Upper lobe of right lung (tissue), 1 donor: ENCODE data around the gene PIGU. TPM values are rescaled to one million over a fixed set of nuclear protein-coding genes. Genes with fewer than 3 reads are reported as not detected.

Source experiments
- ATAC-seq: fragments of 200-7000 bp; cut with Tn5 transposase; one replicate; pipeline ENCODE4 v1.9.1; 2020; ENCODE audit warnings: mild to moderate bottlenecking, moderate library complexity
- DNase-seq: peaks from one replicate; pipeline ENCODE4 v3.0.0-alpha.2; 2020
- H3K27ac ChIP-seq: fragments of 200-600 bp; one replicate; pipeline ENCODE4 v1.8.0; 2022
- H3K27me3 ChIP-seq: fragments of 200-600 bp; one replicate; pipeline ENCODE4 v1.8.0; 2022; ENCODE audit warnings: mild to moderate bottlenecking
- H3K36me3 ChIP-seq: fragments of 200-600 bp; one replicate; pipeline ENCODE4 v1.8.0; 2022
- H3K4me1 ChIP-seq: fragments of 200-600 bp; one replicate; pipeline ENCODE4 v1.8.0; 2022
- H3K4me3 ChIP-seq: fragments of 200-600 bp; one replicate; pipeline ENCODE4 v1.8.0; 2022; ENCODE audit warnings: mild to moderate bottlenecking
- H3K9me3 ChIP-seq: fragments of 200-600 bp; one replicate; pipeline ENCODE4 v1.8.0; 2022
- intact Hi-C: fragments of 100-400 bp; cut with DNase I; formaldehyde crosslinking; loops from one replicate; pipeline ENCODE4 v1.11.0; 2022
- total RNA-seq: library from RNA; stranded (reverse); fragmentation: NEBNext Ultra II Directional; extraction: Animal tissue kit (Norgen Biotek cat#: 25700); gene quantifications from one replicate; pipeline ENCODE4 v1.2.1, GENCODE V29; 2021
- TF ChIP-seq, protein P1 (sequence below): fragments of 200-600 bp; IDR thresholded peaks from one replicate; pipeline ENCODE4 v1.8.0; 2022; ENCODE audit warnings: antibody characterized with exemption
- donor health status: DM: no; HTN: yes; CAD: no; lungs with severe emphysema.

Gene PIGU
- total RNA-seq, 1 donor from 2014 or later, result 13.2 TPM

DNA sequence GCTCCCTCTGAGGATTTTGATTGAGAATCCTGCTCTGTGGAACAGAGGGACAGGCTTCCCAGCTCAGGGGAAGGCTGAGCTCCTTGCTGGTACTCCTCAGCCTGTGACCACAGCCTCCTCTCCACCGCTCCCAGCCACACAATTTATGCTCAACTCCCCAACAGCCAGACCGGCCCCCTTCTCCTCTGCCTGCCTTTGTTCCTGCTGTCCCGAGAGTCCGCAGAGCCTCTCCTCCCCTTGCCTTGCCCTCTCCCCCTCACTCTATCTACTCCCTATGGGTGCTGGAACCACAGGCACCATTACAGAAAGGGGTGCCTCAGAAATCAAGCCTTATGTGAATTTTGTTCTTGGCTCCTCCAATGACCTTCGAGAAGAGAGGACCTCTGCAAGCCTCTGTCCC lies 102.5 kb downstream of the PIGU start:
- TF ChIP-seq, protein P1, sequence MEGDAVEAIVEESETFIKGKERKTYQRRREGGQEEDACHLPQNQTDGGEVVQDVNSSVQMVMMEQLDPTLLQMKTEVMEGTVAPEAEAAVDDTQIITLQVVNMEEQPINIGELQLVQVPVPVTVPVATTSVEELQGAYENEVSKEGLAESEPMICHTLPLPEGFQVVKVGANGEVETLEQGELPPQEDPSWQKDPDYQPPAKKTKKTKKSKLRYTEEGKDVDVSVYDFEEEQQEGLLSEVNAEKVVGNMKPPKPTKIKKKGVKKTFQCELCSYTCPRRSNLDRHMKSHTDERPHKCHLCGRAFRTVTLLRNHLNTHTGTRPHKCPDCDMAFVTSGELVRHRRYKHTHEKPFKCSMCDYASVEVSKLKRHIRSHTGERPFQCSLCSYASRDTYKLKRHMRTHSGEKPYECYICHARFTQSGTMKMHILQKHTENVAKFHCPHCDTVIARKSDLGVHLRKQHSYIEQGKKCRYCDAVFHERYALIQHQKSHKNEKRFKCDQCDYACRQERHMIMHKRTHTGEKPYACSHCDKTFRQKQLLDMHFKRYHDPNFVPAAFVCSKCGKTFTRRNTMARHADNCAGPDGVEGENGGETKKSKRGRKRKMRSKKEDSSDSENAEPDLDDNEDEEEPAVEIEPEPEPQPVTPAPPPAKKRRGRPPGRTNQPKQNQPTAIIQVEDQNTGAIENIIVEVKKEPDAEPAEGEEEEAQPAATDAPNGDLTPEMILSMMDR, result no peak
- DNase-seq, result no peak
- intact Hi-C loops, result no loop called here

DNA sequence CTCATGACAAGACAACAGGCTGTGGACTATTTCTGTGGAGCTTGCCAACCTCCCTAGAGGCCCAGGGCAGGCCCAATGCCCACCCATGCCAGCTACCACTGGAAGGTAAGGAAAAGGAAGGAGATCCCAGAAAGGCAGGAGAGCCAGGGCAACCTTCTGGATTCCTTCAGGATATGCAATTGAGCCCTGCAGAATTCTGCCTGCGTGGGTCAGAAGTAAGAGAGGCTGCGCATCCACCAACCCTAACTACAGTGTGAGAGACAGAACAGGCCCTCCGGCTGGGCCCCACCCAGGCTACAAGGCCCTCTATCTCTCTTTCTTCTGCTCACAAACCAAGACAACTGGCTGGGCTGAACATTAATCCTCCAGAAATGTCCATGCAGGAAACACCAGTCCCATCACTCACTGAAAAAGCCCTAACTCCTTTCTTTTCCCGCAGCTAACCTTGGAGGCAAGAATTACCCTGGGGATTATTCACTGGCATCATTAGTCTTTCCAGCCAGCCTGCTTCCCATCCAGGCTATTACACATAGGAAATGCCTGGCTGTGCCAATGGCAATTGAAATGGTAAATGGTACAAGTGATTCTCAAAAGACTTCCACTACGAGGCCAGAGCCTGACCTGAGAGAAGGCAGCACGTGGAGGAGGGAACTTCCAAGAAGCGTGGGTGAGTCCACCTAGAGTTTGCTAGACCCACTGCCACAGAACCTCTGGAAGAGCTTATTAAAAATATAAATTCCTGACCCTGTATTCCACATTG lies 103.2 kb downstream of the PIGU start:
- Histone ChIP-seq H3K4me1 (no peaks in the 10 kb centered on the region), H3K27ac (no peak overlapping the region), H3K36me3 (no peaks in the 10 kb centered on the region), H3K4me3 (no peak overlapping the region), H3K9me3 (no peaks in the 10 kb centered on the region), H3K27me3 (no peaks in the 10 kb centered on the region)
- no peak for DNase-seq
- intact Hi-C loops, result no loop called here
- TF ChIP-seq, protein P1, result no peak
- no peak for ATAC-seq

More for the DNA sequence above, 102.5 kb downstream of the PIGU start:
- Histone ChIP-seq H3K27me3 (no peaks in the 10 kb centered on the region), H3K27ac (no peak overlapping the region), H3K9me3 (no peaks in the 10 kb centered on the region), H3K4me1 (no peaks in the 10 kb centered on the region), H3K36me3 (no peaks in the 10 kb centered on the region), H3K4me3 (no peak overlapping the region)
- ATAC-seq, result no peak

DNA sequence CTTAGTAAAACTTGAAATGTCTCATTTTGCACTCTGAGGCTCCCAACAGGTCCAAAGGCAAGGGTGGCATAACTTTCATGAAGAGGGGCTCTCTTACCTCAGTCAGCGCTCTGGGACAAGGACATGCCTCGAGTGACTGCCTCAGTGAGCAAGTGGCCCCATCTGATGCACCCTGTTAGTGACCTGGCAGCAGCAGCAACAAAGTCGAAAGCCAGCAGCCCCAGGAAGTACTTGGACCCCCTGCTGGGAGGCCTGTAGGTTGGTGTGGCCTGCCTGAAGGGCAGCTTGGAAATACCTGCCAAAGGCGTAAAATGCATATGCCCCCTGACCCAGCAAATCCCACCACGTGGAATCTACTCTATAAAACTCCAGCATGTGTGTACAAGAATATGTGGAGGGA lies 105.1 kb downstream of the PIGU start:
- no peaks in the 10 kb centered on the region for H3K4me1 ChIP-seq
- H3K36me3 ChIP-seq, result no peaks in the 10 kb centered on the region
- no peaks in the 10 kb centered on the region for H3K27me3 ChIP-seq
- ATAC-seq, result no peak
- intact Hi-C loops, result no loop called here
- TF ChIP-seq, protein P1, result no peak
- H3K9me3 ChIP-seq, result no peaks in the 10 kb centered on the region
- H3K4me3 ChIP-seq, result no peak overlapping the region
- no peak overlapping the region for H3K27ac ChIP-seq
- no peak for DNase-seq

DNA sequence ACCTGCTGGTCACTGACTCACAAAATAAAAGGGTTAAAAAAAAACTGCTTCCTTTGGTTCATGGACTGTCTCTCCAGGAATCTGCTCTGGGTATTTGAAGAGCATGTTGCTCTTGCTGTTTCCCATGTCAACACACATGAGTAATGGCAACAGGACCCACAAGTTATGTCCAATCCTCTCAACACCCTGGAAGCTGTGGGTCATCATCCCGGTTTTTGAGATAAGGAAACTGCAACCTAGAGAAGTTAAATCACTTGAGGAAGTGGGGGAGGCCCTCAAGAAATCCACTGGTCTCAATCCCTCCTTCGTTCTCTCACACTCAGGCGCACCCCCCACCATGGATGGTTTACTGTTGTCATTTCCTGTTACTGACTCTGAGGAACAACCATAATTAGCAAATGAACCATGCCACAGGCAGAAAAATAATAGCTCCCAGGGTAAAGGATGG lies 106.0 kb downstream of the PIGU start:
- Histone ChIP-seq H3K4me1 (no peaks in the 10 kb centered on the region), H3K27ac (no peak overlapping the region), H3K36me3 (no peaks in the 10 kb centered on the region), H3K27me3 (no peaks in the 10 kb centered on the region), H3K4me3 (no peak overlapping the region), H3K9me3 (no peaks in the 10 kb centered on the region)
- TF ChIP-seq, protein P1, result no peak
- intact Hi-C loops, result no loop called here
- DNase-seq (no peak), ATAC-seq (no peak)

DNA sequence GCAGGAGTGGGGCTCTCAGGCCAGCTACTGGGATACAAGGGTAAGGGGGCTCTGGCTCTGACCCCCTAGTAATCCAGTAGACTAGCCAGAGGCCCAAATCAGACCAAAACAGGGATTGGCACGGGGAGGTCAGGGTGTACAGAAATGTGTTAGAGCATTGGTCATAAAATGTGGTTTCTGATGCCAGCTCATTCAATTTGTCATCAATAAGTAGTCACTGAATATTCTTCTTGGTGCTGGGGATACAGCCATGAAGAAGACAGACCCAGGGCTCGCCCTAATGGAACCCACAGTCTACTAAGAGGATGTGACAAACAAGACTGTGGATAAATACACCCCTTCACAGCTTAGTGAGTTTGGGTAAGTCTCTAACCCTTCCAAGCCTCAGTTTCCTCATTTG lies 107.3 kb downstream of the PIGU start:
- DNase-seq (no peak), ATAC-seq (no peak)
- H3K9me3 ChIP-seq, result no peaks in the 10 kb centered on the region
- no peaks in the 10 kb centered on the region for H3K27me3 ChIP-seq
- H3K36me3 ChIP-seq, result no peaks in the 10 kb centered on the region
- intact Hi-C loops, result no loop called here
- TF ChIP-seq, protein P1, result no peak
- H3K27ac ChIP-seq, result no peak overlapping the region
- H3K4me3 ChIP-seq, result no peak overlapping the region
- H3K4me1 ChIP-seq, result no peaks in the 10 kb centered on the region
